AG10803 (cell line): ENCODE data around the gene RBM10.

Source experiments
- DNase-seq: peaks from one replicate; pipeline ENCODE4 v3.0.0; 2010; ENCODE audit warnings: low read depth
- H3K4me3 ChIP-seq: 2 replicates; pipeline ENCODE4 v1.5.1; 2011; ENCODE audit warnings: mild to moderate bottlenecking, low read length, control low read depth
- TF ChIP-seq, protein P1 (sequence below): conservative IDR thresholded peaks from 2 replicates; pipeline ENCODE4 v1.5.1; 2011; ENCODE audit warnings: mild to moderate bottlenecking, low read length, control low read depth, inconsistent platforms

Gene RBM10

GRCh38 chrX:47179928-47180255 lies 34.9 kb downstream of the RBM10 start:
- no peak for DNase-seq
- no peak overlapping the region for H3K4me3 ChIP-seq
- TF ChIP-seq, protein P1, sequence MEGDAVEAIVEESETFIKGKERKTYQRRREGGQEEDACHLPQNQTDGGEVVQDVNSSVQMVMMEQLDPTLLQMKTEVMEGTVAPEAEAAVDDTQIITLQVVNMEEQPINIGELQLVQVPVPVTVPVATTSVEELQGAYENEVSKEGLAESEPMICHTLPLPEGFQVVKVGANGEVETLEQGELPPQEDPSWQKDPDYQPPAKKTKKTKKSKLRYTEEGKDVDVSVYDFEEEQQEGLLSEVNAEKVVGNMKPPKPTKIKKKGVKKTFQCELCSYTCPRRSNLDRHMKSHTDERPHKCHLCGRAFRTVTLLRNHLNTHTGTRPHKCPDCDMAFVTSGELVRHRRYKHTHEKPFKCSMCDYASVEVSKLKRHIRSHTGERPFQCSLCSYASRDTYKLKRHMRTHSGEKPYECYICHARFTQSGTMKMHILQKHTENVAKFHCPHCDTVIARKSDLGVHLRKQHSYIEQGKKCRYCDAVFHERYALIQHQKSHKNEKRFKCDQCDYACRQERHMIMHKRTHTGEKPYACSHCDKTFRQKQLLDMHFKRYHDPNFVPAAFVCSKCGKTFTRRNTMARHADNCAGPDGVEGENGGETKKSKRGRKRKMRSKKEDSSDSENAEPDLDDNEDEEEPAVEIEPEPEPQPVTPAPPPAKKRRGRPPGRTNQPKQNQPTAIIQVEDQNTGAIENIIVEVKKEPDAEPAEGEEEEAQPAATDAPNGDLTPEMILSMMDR = no peak

DNA sequence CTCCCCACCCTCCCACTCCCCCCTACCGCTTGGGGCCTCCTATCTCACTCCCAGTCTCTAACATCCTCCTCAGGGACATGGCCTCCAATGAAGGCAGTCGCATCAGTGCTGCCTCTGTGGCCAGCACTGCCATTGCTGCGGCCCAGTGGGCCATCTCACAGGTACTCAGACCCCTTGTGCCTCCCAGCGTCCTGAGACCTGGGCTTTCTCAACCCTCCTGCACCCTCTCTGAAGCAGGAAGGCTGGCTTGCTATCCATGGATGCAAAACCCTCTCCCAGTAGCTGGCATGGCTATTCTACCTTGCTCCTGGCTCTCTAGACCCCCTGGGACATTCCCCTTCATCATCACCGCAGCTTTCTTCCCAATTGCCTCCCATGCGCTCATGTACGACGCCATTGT lies 35.3 kb downstream of the RBM10 start:
- TF ChIP-seq, protein P1 = no peak
- no peak for DNase-seq
- no peak overlapping the region for H3K4me3 ChIP-seq

DNA sequence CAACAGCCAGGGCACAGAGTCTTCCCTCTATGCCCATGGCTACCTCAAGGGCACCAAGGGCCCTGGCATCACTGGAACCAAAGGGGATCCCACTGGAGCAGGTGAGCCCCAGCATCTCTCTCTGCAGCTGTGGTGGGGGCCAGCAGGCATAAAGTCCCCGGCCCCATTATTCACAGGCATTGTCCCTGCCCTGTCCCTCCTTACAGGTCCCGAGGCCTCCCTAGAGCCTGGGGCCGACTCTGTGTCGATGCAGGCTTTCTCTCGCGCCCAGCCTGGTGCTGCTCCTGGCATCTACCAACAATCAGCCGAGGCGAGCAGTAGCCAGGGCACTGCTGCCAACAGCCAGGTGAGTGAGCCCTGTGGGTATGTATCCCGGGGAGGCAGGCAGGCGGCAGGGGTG lies 36.3 kb downstream of the RBM10 start:
- DNase-seq = no peak
- TF ChIP-seq, protein P1 = no peak
- H3K4me3 ChIP-seq = no peak overlapping the region

- TF ChIP-seq, protein P1 = no peak
- no peak for DNase-seq
- no peak overlapping the region for H3K4me3 ChIP-seq
Measured at GRCh38 chrX:47182106-47182700, 37.2 kb downstream of the RBM10 start.

- H3K4me3 ChIP-seq = no peak overlapping the region
- TF ChIP-seq, protein P1 = no peak
- no peak for DNase-seq
Measured at GRCh38 chrX:47184486-47184885, 39.5 kb downstream of the RBM10 start.

DNA sequence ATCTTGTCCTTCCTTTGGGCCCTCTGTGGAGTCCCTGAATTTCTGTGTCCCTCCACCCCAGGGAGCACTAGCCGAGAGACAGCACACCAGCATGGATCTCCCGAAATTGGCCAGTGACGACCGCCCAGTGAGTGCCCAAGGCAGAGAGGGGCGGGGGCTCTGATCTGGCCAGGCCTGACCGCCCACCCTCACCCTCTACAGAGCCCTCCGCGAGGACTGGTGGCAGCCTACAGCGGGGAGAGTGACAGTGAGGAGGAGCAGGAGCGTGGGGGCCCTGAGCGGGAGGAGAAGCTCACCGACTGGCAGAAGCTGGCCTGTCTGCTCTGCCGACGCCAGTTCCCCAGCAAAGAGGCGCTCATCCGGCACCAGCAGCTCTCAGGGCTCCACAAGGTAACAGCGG lies 40.2 kb downstream of the RBM10 start:
- H3K4me3 ChIP-seq = no peak overlapping the region
- TF ChIP-seq, protein P1 = no peak
- no peak for DNase-seq

- no peak overlapping the region for H3K4me3 ChIP-seq
- no peak for DNase-seq
- TF ChIP-seq, protein P1 = no peak
Measured at GRCh38 chrX:47186096-47186740, 41.2 kb downstream of the RBM10 start.
